Trophoblast cell (in vitro differentiated cells and primary cell): ENCODE data around the gene ARHGAP22.

ENCODE experiments used
- DNase-seq, 2 donors: peaks; one replicate each; pipeline ENCODE4 v3.0.0-alpha.2; 2016
- H2AFZ ChIP-seq: 2 replicates; pipeline ENCODE4 v1.6.1; 2013; ENCODE audit warnings: low read length, moderate library complexity, mild to moderate bottlenecking; ENCODE audit not compliant: insufficient read depth, poor library complexity
- H2AK5ac ChIP-seq: 2 replicates; pipeline ENCODE4 v1.6.1; 2013; ENCODE audit warnings: mild to moderate bottlenecking, low read length
- H2BK120ac ChIP-seq: 2 replicates; pipeline ENCODE4 v1.6.1; 2013; ENCODE audit warnings: low read length, mild to moderate bottlenecking, moderate library complexity; ENCODE audit not compliant: insufficient read depth, poor library complexity
- H2BK12ac ChIP-seq: 2 replicates; pipeline ENCODE4 v1.6.1; 2013; ENCODE audit warnings: mild to moderate bottlenecking, low read length, moderate library complexity
- H2BK5ac ChIP-seq: 2 replicates; pipeline ENCODE4 v1.6.1; 2013; ENCODE audit warnings: low read length, low read depth, moderate library complexity, mild to moderate bottlenecking; ENCODE audit not compliant: poor library complexity
- H3K14ac ChIP-seq: 2 replicates; pipeline ENCODE4 v1.6.1; 2013; ENCODE audit warnings: mild to moderate bottlenecking, low read length
- H3K18ac ChIP-seq: 2 replicates; pipeline ENCODE4 v1.6.1; 2013; ENCODE audit warnings: mild to moderate bottlenecking, low read length
- H3K23ac ChIP-seq: 2 replicates; pipeline ENCODE4 v1.6.1; 2013; ENCODE audit warnings: low read length
- H3K27ac ChIP-seq: 2 replicates; pipeline ENCODE4 v1.5.1; 2013; ENCODE audit warnings: low read depth, mild to moderate bottlenecking, inconsistent platforms, low read length, moderate library complexity
- H3K27me3 ChIP-seq: 2 replicates; pipeline ENCODE4 v1.6.1; 2013; ENCODE audit warnings: inconsistent platforms, mild to moderate bottlenecking, low read length, moderate library complexity; ENCODE audit not compliant: insufficient read depth
- H3K36me3 ChIP-seq, 2 experiments: 1 replicate in 1 of 2; 2 replicates in 1 of 2; pipeline ENCODE4 v1.6.1; 2013; ENCODE audit warnings: low read length in 2 of 2, mild to moderate bottlenecking in 2 of 2, moderate library complexity in 1 of 2; ENCODE audit not compliant: insufficient read depth in 2 of 2, control insufficient read depth in 1 of 2
- H3K4ac ChIP-seq: 2 replicates; pipeline ENCODE4 v1.6.1; 2013; ENCODE audit warnings: low read depth, mild to moderate bottlenecking, low read length, moderate library complexity
- H3K4me1 ChIP-seq, 2 experiments: 1 replicate in 1 of 2; 2 replicates in 1 of 2; pipeline ENCODE4 v1.6.1; 2013; ENCODE audit warnings: low read length in 2 of 2, mild to moderate bottlenecking in 2 of 2, moderate library complexity in 1 of 2; ENCODE audit not compliant: insufficient read depth in 2 of 2, control insufficient read depth in 1 of 2
- H3K4me2 ChIP-seq: 2 replicates; pipeline ENCODE4 v1.6.1; 2013; ENCODE audit warnings: inconsistent platforms, mild to moderate bottlenecking, low read length, moderate library complexity
- H3K4me3 ChIP-seq: 2 replicates; pipeline ENCODE4 v1.5.1; 2013; ENCODE audit warnings: mild to moderate bottlenecking, low read depth, low read length, inconsistent platforms
- H3K79me1 ChIP-seq: one replicate; pipeline ENCODE4 v1.6.1; 2013; ENCODE audit warnings: low read length
- H3K79me2 ChIP-seq: 2 replicates; pipeline ENCODE4 v1.6.1; 2013; ENCODE audit warnings: low read length, mild to moderate bottlenecking; ENCODE audit not compliant: control insufficient read depth, insufficient read depth, poor library complexity
- H3K9ac ChIP-seq: 2 replicates; pipeline ENCODE4 v1.6.1; 2013; ENCODE audit warnings: mild to moderate bottlenecking, low read length
- H3K9me3 ChIP-seq: 2 replicates; pipeline ENCODE4 v1.6.1; 2013; ENCODE audit warnings: low read depth, mild to moderate bottlenecking, control low read depth, inconsistent platforms, low read length; ENCODE audit not compliant: insufficient read depth
- H4K12ac ChIP-seq: 2 replicates; pipeline ENCODE4 v1.6.1; 2013; ENCODE audit warnings: low read depth, mild to moderate bottlenecking, low read length, moderate library complexity
- H4K8ac ChIP-seq: 2 replicates; pipeline ENCODE4 v1.6.1; 2013; ENCODE audit warnings: low read depth, mild to moderate bottlenecking, low read length, moderate library complexity
- H4K91ac ChIP-seq: one replicate; pipeline ENCODE4 v1.6.1; 2013; ENCODE audit warnings: low read depth, mild to moderate bottlenecking, low read length, moderate library complexity
- WGBS: extraction: QIAGEN DNeasy Blood & Tissue Kit; methylation state at CpG from one replicate; pipeline ENCODE4 v1.1.7; 2013; ENCODE audit warnings: missing lambda C conversion rate; ENCODE audit not compliant: insufficient read length, insufficient coverage; ENCODE audit errors: extremely low coverage; 5-methylcytosine and 5-hydroxymethylcytosine counted together

ARHGAP22 gene

GRCh38 chr10:48636231-48636630, 31.4 kb upstream of the ARHGAP22 start:
- no CpG with 5 or more reads among the region's 3 CpGs for whole genome bisulfite sequencing
- Histone ChIP-seq H3K18ac (no peak overlapping the region), H3K4ac (no peak overlapping the region), H3K36me3 (no peaks in the 10 kb centered on the region), H4K12ac (no peak overlapping the region), H3K27ac (no peak overlapping the region), H3K14ac (no peak overlapping the region), H4K91ac (no peak overlapping the region), H2BK120ac (no peak overlapping the region), H3K23ac (no peak overlapping the region), H2BK5ac (no peak overlapping the region), H2AFZ (no peak overlapping the region), H2AK5ac (no peak overlapping the region), H3K9ac (no peak overlapping the region), H3K79me1 (no peaks in the 10 kb centered on the region), H4K8ac (no peak overlapping the region), H3K4me3 (no peak overlapping the region), H2BK12ac (no peak overlapping the region), H3K27me3 (no peaks in the 10 kb centered on the region), H3K4me2 (no peak overlapping the region), H3K9me3 (peaks cover 2% of the 10 kb centered on the region), H3K79me2 (no peaks in the 10 kb centered on the region), H3K4me1 (peaks cover 2% of the 10 kb centered on the region in 2 experiments)
- DNase-seq, result no peak

- H2AFZ ChIP-seq, result no peak overlapping the region
- H3K79me1 ChIP-seq, result no peaks in the 10 kb centered on the region
- no peak overlapping the region for H3K4ac ChIP-seq
- no peak overlapping the region for H3K18ac ChIP-seq
- no peak overlapping the region for H3K4me2 ChIP-seq
- peaks cover 2% of the 10 kb centered on the region for H3K9me3 ChIP-seq
- no peaks in the 10 kb centered on the region for H3K79me2 ChIP-seq
- no peak overlapping the region for H4K8ac ChIP-seq
- no peaks in the 10 kb centered on the region for H3K27me3 ChIP-seq
- no peak overlapping the region for H2AK5ac ChIP-seq
- no peak overlapping the region for H3K4me3 ChIP-seq
- peaks cover 2% of the 10 kb centered on the region in 2 experiments for H3K4me1 ChIP-seq
- no peak overlapping the region for H2BK12ac ChIP-seq
- H4K91ac ChIP-seq, result no peak overlapping the region
- WGBS, result no CpG with 5 or more reads among the region's 8 CpGs
- no peak overlapping the region for H2BK5ac ChIP-seq
- H3K23ac ChIP-seq, result no peak overlapping the region
- no peak overlapping the region for H2BK120ac ChIP-seq
- H3K36me3 ChIP-seq, result no peaks in the 10 kb centered on the region
- H3K9ac ChIP-seq, result no peak overlapping the region
- H3K14ac ChIP-seq, result no peak overlapping the region
- H4K12ac ChIP-seq, result no peak overlapping the region
- no peak for DNase-seq
- no peak overlapping the region for H3K27ac ChIP-seq
These were observed 30.2 kb upstream of the ARHGAP22 start for GRCh38 chr10:48634984-48635557.

- Histone ChIP-seq H3K4me3 (no peak overlapping the region), H3K27ac (no peak overlapping the region), H3K9ac (no peak overlapping the region), H3K36me3 (no peaks in the 10 kb centered on the region), H3K4me1 (peaks cover 2% of the 10 kb centered on the region in 2 experiments), H3K18ac (no peak overlapping the region), H4K8ac (no peak overlapping the region), H3K4ac (no peak overlapping the region), H2AK5ac (no peak overlapping the region), H2BK5ac (no peak overlapping the region), H2AFZ (no peak overlapping the region), H3K14ac (no peak overlapping the region), H3K27me3 (no peaks in the 10 kb centered on the region), H4K91ac (no peak overlapping the region), H2BK12ac (no peak overlapping the region), H2BK120ac (no peak overlapping the region), H3K79me1 (no peaks in the 10 kb centered on the region), H3K9me3 (peaks cover 2% of the 10 kb centered on the region), H3K23ac (no peak overlapping the region), H4K12ac (no peak overlapping the region), H3K4me2 (no peak overlapping the region), H3K79me2 (no peaks in the 10 kb centered on the region)
- peak in 1 of 2 donors; percentile 35 for DNase-seq
- WGBS, result no CpG with 5 or more reads among the region's 5 CpGs
These were observed 29.5 kb upstream of the ARHGAP22 start for GRCh38 chr10:48634198-48634983.

GRCh38 chr10:48633381-48634197, 28.7 kb upstream of the ARHGAP22 start:
- Histone ChIP-seq H3K18ac (no peak overlapping the region), H2AFZ (no peak overlapping the region), H3K4me2 (no peak overlapping the region), H4K8ac (no peak overlapping the region), H2BK5ac (no peak overlapping the region), H3K9me3 (peaks cover 2% of the 10 kb centered on the region), H2BK120ac (no peak overlapping the region), H3K4me3 (no peak overlapping the region), H2AK5ac (no peak overlapping the region), H3K79me1 (no peaks in the 10 kb centered on the region), H3K27me3 (no peaks in the 10 kb centered on the region), H3K79me2 (no peaks in the 10 kb centered on the region), H3K14ac (no peak overlapping the region), H4K12ac (no peak overlapping the region), H3K4ac (no peak overlapping the region), H3K27ac (no peak overlapping the region), H2BK12ac (no peak overlapping the region), H3K9ac (no peak overlapping the region), H3K36me3 (no peaks in the 10 kb centered on the region), H3K4me1 (no peaks in the 10 kb centered on the region), H3K23ac (no peak overlapping the region), H4K91ac (no peak overlapping the region)
- no CpG with 5 or more reads among the region's 4 CpGs for WGBS
- no peak for DNase-seq
